HG03460 (cell line): ENCODE measurements around the gene DTNBP1.

Experiments
- ATAC-seq: cut with Tn5 transposase; IDR thresholded peaks from one replicate; pipeline ENCODE4 v1.9.1; 2021; ENCODE audit not compliant: unreplicated experiment

Gene DTNBP1, protein sequence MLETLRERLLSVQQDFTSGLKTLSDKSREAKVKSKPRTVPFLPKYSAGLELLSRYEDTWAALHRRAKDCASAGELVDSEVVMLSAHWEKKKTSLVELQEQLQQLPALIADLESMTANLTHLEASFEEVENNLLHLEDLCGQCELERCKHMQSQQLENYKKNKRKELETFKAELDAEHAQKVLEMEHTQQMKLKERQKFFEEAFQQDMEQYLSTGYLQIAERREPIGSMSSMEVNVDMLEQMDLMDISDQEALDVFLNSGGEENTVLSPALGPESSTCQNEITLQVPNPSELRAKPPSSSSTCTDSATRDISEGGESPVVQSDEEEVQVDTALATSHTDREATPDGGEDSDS

DNA sequence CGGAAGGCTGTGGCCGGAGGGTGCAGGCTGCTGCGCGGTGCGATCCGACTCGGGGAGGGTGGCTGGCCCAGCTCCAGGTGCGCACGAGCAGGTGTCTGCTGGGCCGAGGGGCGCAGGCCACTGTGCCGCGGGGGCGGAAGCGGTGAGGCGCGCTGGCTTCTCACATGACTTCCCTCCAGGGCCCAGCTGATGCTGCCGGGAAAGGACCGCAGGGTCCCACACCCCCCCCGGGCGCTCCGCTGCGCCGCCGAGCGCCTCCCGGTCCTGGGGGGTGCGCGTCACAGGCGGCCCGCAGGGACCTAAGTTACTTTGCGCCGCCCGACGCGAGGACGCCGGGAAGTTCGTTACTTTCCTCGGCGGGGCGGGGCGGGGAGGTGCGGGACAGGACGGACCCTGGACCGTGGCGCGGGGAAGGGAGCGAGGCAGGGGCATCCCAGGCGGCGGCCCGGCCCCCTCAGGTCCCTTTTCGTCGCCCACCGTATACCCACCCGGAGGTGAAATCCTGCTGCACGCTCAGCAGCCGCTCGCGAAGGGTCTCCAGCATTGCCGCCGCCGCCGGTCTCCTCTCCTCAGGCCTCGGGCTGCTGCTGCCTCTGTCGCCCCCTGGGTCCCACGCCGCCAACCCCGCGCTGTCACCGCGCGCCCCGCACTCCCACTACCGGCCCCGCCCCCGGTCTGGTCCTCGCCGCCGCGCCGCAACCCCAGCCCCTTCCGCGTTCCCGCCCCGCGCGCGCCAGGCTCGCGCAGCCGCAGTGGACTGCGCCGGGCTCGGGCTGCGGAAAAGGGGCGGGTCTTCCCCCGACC, at the start of gene DTNBP1:
DTNBP1 (minus strand) TSS at position 703 of the 804 bp plus-strand sequence; CDS start at position 544, 159 bp downstream.
- peak; percentile 67 for ATAC-seq

DNA sequence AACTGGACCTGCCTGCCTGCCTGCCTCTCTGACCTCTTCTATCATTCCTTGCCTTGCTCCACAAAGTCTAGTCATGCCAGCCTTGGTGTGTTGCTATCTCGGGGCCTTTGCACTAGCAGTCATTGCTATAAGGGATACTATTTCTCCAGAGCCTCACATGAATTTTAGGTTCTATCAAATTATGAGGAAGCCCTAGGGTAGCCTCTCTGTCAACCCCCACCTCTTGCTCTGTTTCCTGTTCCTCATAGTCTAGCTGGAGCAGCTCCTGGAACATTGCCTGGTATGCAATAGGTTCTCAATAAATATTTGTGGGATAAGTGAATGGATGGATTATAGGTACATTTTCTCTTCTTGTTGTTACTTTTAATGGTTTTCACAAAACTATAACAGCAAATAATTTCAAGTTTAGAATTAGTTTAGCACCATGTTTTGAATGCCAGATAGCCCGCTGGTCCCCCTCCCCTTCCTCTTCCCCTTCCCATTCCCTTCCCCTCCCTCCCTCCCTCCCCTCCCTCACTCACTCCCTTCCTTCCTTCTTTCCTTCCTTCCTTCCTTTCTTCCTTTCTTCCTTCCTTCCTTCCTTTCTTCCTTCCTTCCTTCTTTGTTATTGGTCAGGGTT, 46.9 kb upstream of the DTNBP1 start:
- no peak for ATAC-seq

DNA sequence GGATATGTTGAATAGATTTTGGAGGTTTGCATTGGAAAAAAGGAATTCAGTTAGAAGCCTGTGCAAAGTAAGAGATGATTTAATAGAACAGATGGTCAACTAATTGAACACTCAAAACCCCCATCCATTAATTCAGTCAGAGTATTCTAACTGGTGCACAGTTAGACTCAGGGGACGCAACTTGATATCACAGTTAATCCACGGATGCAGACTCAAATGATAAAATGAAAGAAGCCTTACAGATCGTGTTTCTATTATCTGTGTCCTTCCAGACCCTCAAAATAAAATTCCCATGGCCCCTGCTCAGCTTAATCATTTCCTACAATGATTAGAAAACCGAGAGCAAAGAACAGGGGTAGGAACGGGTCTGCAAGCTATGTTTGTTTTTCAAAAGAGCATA, 45.4 kb upstream of the DTNBP1 start:
- no peak for ATAC-seq

DNA sequence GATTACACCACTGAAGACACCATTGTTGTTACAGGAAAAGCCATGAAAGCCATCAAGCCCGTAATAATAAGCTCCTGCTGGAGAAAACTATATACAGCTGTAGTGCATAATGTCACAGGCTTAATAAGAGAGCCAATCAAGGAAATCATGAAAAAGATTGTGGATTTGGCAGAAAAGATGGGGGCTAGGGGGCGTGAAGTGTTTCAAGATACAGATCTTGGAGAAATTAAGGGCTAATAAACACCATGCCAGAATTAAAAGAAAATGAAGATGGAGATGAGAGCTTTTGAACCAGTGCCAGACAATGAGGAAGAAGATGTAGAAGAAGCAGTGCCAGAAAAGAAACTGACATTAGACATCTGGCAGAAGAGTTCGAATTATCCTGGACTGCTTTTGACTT, 43.2 kb upstream of the DTNBP1 start:
- no peak for ATAC-seq

DNA sequence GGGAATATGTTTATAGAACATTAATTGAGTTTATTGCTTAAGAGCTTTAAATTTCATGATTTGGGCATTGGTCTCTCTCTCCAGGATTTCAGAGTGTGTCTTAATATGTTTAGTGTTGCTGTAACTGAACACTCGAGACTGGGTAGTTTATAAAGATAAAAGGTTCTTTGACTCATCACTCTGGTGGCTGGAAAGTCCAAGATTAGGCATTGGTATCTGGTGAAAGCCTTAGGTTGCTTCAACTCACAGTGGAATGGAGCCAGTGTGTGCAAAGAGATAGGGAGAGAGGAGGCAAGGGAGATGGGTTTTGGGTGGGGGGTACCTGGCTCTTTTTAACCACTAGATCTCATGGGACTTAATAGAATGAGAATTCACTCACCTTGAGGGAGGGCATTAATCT, 35.6 kb upstream of the DTNBP1 start:
- no peak for ATAC-seq

DNA sequence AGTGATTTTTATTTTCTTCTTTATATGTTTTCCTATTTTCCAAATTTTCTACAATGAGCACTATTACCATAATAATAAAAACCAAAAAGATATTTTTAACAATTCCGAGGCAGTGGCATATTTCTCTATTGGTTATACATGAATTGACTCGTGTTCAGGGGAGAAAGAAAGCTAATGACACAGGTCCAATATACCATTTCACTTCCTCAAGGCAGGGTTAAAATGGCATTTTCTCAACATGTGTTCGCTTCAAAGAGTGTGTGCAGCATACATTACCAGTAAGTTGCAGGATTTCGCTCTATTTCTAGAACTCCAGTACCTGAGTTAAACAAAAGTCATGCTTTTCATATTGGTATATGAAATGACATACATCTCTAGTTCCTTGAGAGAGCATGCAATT, 35.1 kb upstream of the DTNBP1 start:
- no peak for ATAC-seq

DNA sequence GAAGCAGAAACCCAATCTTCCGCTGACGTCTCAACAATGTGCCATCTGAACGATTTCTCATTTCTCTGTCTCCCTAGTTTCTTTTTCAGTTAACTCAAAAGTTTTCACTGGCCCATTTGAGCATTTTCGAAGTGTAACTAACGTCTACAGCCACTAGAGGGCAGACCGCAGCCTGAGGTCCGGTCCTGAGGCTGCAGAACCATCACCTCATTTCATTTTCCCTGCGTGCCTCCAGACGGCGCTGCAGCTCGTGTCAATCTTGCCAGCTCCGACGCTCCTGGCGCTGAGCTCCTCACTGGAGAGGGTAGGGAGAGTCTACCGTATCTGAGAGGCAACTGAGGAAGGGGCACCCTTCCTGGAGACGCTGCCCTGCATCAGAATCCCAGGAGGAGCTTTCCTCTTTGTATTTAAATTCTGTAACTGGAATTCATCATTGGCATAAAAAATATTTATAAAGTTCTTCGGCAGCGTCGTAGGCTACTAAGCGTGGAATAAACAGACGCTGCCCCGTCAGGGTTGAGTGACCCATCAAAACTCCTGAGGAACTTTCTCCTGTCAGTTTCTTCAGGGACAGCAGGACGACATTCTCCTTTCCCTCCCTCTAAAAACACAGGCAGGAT, 28.5 kb upstream of the DTNBP1 start:
- ATAC-seq, result peak; percentile 95

DNA sequence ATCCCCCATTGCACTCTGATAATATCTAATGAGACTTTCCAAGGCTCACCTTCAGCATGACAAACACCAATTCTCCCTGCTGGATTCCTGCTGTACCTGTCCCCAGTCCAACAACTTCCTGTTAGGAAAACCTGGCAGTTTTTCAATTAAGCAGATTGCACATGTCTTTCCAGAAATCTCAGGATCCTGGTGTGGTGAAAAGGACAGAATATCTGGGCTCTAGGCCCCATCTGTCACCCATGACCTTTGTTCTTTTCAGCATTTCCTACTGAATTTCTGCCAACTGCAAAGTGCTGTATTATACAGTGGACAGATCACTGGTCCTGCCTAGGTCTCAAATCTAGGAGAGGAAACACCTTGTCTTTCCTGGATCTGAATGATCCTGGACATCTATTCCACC, 27.7 kb upstream of the DTNBP1 start:
- no peak for ATAC-seq

DNA sequence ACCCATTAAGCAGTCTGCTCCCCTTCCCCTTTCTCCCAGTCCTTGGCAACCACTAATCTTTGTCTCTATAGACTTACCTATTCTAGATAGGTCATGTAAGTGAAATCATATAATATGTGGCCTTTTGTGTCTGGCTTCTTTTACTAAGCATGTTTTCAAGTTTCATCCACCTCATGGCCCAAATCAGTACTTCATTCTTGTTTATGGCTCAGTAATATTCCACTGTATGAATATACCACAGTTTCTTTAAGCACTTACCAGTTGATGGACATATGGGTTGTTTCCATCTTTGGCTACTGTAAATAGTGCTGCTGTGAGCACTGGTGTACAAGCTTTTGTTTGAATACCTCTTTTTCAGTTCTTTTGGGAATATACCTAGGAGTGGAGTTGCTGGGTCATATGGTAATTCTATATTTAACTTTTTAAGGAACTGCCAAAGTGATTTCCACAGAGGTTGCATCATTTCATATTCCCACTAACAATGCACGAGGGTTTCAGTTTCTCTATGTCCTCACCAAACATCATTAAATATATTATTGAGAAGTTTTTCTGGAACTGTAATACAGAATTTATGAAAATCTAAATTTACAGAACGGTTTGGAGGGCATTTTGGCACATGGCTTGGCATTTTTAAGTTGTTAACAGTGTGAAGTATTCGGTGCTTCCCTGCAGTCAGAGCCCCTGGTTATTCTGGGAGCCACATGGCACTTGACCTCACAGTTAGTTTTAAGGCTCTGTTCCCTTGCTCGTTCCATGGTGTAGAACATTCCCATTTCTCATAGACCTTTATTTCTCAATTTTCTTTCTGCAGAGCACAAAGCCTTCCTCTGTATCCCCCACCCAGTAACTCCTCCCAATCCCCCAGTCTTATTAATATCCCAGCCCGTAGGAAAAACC, 27.0 kb upstream of the DTNBP1 start:
- ATAC-seq, result no peak

DNA sequence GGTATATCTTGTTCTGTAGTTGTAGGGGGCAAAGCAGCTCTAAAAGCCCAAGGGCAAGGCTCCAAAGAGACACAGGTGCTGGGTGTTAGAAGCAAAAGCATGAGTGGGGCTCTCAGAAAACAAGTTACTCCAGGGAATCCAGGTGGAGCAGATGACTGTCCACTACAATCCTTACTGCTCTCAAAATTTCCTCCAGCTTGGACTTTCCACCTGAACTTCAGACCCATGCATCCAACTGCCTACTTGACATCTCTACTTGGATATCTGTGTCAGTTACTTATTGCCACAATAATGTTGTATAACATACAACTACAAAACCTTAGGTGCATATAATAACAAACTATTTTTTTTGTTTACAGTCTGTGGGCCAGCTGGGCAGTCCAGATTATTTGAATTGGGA, 22.8 kb upstream of the DTNBP1 start:
- ATAC-seq, result no peak

DNA sequence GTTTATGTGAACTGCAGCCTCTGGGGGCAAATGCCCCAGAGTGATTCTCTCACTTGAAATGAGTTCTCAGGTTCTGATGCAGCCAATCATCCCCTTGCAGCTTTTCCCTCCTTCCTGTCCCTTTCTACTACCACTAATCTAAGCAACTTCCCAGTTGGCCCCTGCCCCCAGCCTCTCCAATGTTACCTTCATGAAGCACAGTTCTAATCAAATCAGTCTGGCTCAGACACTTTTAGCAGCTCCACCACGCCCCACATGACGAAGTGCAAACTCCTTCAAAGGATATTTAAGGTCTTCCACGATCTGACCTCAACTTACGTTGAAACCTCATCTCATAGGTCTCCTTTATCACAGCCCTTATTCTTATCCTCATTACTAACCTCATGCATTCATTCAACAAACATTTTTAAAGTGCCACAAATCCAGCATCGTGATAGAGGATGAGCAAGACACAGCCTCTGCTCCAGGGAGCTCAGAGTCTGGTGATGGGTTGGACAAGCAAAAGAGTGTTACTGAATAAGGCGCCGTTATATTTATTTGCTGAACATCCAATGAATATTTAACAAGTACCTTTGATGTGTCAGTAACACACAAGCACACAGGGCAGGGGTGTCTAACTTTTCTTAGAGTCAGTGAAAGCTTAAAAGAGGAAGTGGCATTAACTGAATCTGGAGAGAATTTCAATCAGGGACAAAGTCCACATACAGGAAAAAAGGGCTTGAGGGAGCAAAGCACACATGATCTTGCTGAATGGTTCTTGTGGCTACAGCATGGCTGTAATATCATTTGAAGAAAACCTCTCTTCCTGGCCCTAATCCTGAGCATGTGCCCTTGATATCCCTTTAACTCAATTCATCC, 20.4 kb upstream of the DTNBP1 start:
- ATAC-seq, result no peak

DNA sequence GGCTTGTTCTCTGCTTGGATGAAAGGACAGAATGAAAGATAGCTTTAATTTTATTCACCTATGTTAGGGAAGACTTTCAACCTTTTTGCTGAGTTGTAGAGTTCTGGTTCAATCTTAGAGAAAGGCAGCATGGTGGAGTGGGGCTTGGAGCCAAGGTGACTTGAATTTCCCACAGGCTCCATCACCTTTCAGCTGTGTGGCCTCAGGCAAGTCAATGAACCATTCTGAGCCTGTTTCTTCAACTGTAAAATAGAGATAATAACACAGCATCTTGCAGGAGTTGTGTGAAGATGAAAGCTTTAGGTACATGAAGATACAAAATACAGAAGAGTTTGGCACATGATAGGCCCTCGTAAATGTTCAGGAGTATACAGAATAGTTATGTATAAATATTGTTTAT, 19.1 kb upstream of the DTNBP1 start:
- ATAC-seq, result no peak

DNA sequence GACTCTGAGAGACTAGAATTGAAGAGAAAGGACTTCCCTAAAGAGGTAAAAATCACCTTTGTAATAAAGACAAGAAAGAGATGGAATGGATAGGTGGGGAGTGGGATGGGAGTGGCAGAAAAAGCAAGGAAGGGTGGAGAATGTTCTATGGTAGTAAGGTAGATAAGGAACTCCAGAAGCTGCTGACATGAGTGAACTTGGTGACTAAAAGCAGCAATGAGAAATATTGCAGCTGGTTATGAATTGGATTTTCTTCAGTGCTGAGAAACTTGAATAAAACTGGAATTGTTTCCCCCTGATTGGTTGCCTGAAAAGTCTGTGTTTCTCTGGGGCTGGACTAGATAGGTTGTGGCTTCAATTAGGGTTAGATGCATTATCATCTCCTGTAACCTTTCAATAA, 15.7 kb upstream of the DTNBP1 start:
- ATAC-seq, result no peak

DNA sequence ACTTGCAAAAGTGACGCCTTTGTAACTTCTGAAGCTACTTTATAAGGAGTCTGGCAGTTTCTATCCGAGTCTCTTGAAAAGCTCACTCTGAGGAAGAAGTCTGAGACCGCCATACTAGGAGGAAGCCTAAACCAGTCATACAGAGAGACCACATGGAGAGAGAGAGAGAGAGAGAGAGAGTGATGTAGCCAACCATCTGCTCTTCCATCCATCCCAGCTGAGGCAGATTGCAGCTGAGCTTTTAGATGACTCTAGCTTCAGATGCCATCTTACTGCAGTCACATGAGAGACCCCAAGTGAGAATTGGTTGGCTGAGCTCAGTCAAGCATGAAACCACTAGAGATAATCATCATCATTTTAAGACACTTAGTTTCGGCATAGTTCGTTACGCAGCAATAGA, 15.0 kb upstream of the DTNBP1 start:
- no peak for ATAC-seq

DNA sequence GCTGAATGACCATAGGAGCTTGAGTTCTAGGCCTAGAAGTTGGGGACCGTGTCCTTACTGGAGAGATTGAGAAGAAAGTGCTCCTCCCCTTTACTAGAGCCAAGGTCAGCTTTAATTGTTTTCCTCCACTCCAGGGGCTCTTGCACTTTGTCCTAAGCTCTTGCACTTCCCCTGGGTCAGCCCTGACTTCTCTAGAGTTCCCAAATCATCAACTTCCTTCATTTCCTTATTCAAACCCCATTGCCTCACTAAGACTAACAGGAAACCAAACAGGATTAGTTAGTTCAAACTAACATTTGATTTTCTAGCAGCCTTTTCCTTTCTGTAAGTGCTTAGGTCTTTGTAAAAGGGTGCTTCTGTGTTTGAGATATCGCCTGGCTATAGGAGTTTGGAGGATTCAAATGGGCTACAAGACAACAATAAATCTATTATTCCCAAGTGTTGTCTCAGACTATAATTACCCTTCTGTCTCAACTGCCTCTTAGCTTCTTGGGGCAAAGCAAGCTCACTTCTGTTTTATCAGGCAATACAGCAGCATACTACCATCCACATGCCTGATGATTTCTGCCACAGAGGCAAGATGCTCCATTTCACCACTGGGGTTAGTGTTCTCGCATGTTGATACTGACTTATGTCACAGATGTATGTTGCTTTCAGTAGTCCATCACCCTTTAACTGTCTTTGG, 12.8 kb upstream of the DTNBP1 start:
- ATAC-seq, result no peak

DNA sequence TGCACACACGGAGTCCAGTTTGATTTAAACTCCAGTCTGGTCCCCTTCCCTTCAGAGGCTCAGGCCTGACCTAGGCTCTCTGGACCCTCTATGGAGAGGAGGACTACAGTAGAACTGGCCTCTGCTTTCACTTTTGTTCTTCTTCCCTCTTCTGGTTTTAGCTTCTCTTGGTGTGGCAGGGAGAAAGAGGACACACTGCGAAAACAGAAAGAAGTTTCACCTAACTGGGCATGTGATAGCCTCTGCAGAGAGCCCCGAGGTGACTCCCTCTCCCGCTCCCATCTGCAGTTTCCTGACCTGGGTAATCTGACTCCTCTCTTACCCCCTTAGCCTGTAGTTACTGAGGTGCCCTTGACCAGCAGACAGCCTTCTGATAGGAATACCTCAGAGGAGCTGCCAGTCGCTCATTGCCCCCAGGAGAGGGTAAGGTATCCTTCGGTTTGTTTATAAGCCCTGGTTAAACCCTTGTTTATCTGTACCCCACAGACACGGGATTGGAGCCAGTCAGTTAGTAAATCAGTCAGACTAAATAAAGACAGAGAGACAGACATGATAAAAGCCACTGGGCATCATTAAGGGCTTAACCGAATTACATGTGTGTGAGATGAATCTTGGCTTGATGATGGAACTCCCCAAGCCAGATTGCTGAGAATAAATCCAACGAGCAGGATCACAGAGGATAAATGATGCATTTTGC, 12.0 kb upstream of the DTNBP1 start:
- ATAC-seq, result no peak

DNA sequence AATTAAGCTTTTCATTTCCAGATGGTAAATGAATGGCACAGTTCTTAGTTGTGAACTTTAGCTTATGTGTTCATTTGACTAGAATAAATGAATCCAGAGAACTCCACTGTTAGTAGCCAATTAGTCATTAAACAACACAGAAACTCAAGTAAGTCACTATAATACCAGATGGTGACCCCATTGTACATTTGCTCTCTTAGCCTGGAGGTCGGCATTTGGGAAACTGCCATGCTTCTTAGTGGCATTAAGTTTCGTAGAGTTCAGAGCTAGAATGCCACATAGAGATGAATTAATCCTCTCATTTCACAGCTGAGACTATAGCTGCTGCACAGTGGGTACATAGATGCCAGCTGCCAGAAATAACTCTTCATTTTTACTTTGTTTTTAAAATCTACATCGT, 10.8 kb upstream of the DTNBP1 start:
- ATAC-seq, result no peak

DNA sequence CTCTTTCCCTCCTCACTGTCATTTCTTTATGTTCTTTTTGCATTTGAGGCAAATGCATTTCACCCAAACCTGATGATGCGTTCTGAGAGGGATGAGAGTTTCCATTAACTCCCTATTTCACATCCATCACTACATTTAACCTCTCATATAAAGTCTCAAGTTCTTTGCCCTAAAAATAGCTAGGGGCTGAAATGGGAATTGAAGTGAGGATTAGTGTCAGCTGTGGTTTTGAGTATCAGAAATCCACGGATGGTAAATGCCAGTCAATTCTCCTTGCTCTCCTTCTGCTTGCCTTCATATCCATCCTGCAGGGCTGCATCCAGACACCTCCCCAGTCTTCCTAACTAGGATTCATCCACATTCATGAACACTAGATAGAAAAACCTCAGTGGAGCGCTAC, 10.0 kb upstream of the DTNBP1 start:
- no peak for ATAC-seq
